K562 (cell line): ENCODE results near the gene TNFAIP3. TPM values are rescaled to one million over a fixed set of nuclear protein-coding genes. Genes with fewer than 3 reads are reported as not detected.

Experiments used
- ATAC-seq: fragments of 200-7000 bp; cut with Tn5 transposase; 3 replicates; pipeline ENCODE4 v1.9.1; 2020; ENCODE audit warnings: moderate library complexity
- BruUV-seq: library from RNA; stranded (reverse); fragments of 400-500 nt; replicated peaks from 2 replicates; lab custom pipeline; 2021; lab: Mats Ljungman, UMichigan
- CTCF ChIA-PET: fragments of 300-600 bp; formaldehyde crosslinking; extraction: SDS; loops from one replicate; lab custom pipeline; 2021; ENCODE audit warnings: low intra/inter-chr PET ratio; lab: Yijun Ruan, JAX
- POLR2A ChIA-PET: fragments of 300-600, 350-650 bp; sonication (Branson Sonifier 250); formaldehyde crosslinking; extraction: SDS; loops from one replicate; lab custom pipeline; 2021; ENCODE audit warnings: antibody characterized with exemption, inconsistent platforms; lab: Yijun Ruan, JAX
- DNase-seq, 4 experiments: peaks; one replicate each; pipeline versions ENCODE4 v3.0.0 to v3.0.0-alpha.2; 2011 to 2018; ENCODE audit warnings: low spot score in 3 of 4, mixed read lengths in 3 of 4; ENCODE audit errors: extremely low read depth in 1 of 4
- FAIRE-seq: peaks from 2 replicates; lab custom pipeline; 2011; peaks lifted over from hg19 to GRCh38; lab: Jason Lieb, UNC
- H2AFZ ChIP-seq: 2 replicates; pipeline ENCODE4 v1.6.0; 2011; ENCODE audit warnings: low read depth, low read length, control low read depth, inconsistent platforms
- H3K27ac ChIP-seq: fragments of 200-600 bp; 3 replicates; pipeline ENCODE4 v1.8.0; 2011; ENCODE audit warnings: low read depth, mild to moderate bottlenecking, control low read depth, inconsistent platforms, low read length, moderate library complexity, mixed read lengths; ENCODE audit errors: extremely low read depth
- H3K27me3 ChIP-seq, 2 experiments: fragments of 300-600 bp in 1 of 2; 2 replicates in 1 of 2; 3 replicates in 1 of 2; pipeline versions ENCODE4 v1.6.0 to v1.8.0; 2011; ENCODE audit warnings: inconsistent platforms in 2 of 2, low read length in 2 of 2, mild to moderate bottlenecking in 1 of 2, mixed read lengths in 1 of 2, moderate library complexity in 1 of 2; ENCODE audit not compliant: control insufficient read depth in 2 of 2, insufficient read depth in 2 of 2
- H3K36me3 ChIP-seq: fragments of 300-600 bp; 3 replicates; pipeline ENCODE4 v1.8.0; 2011; ENCODE audit warnings: mild to moderate bottlenecking, low read length, inconsistent platforms; ENCODE audit not compliant: control insufficient read depth, insufficient read depth
- H3K4me1 ChIP-seq, 2 experiments: fragments of 200-600 bp in 1 of 2; replicated peaks in 1 of 2; 2 replicates in 1 of 2; 3 replicates in 1 of 2; pipeline versions ENCODE4 v1.5.1 to v1.8.0; 2011; ENCODE audit warnings: inconsistent platforms in 2 of 2, low read length in 2 of 2, mild to moderate bottlenecking in 1 of 2, mixed read lengths in 1 of 2, moderate library complexity in 1 of 2; ENCODE audit not compliant: control insufficient read depth in 2 of 2, insufficient read depth in 2 of 2
- H3K4me2 ChIP-seq: 2 replicates; pipeline ENCODE4 v1.6.1; 2011; ENCODE audit warnings: low read length, control low read depth, inconsistent platforms, mixed read lengths; ENCODE audit not compliant: insufficient read depth
- H3K4me3 ChIP-seq: fragments of 200-600 bp; sonication (generic), shearing (Covaris generic); 2 replicates; pipeline ENCODE4 v1.5.1; 2016; ENCODE audit warnings: control low read depth, inconsistent platforms
- H3K79me2 ChIP-seq: fragments of 200-600 bp; 3 replicates; pipeline ENCODE4 v1.8.0; 2011; ENCODE audit warnings: low read length, inconsistent platforms; ENCODE audit not compliant: control insufficient read depth, insufficient read depth
- H3K9ac ChIP-seq, 2 experiments: 2 replicates each; pipeline versions ENCODE4 v1.6.0 to v1.6.1; 2011; ENCODE audit warnings: low read depth in 2 of 2, low read length in 2 of 2, control low read depth in 1 of 2, inconsistent platforms in 1 of 2, mild to moderate bottlenecking in 1 of 2, mixed read lengths in 1 of 2; ENCODE audit not compliant: insufficient read depth in 1 of 2
- H3K9me1 ChIP-seq: one replicate; pipeline ENCODE4 v1.6.0; 2011; ENCODE audit warnings: inconsistent platforms, mild to moderate bottlenecking, low read length, moderate library complexity; ENCODE audit not compliant: control insufficient read depth, insufficient read depth
- H3K9me3 ChIP-seq: replicated peaks from 2 replicates; pipeline ENCODE4 v1.5.1; 2011; ENCODE audit warnings: low read depth, low read length, inconsistent platforms; ENCODE audit not compliant: control insufficient read depth, insufficient read depth
- H4K20me1 ChIP-seq: replicated peaks from 2 replicates; pipeline ENCODE4 v1.6.1; 2011; ENCODE audit warnings: low read length, inconsistent platforms, mixed read lengths; ENCODE audit not compliant: control insufficient read depth, insufficient read depth
- CCNT2 ChIP-seq: IDR thresholded peaks from 2 replicates; pipeline ENCODE4 v1.6.1; 2011; ENCODE audit warnings: borderline replicate concordance, low read depth, mild to moderate bottlenecking, moderate library complexity, mixed read lengths, low read length; ENCODE audit not compliant: insufficient read length; ENCODE audit errors: extremely low read depth
- CHD4 ChIP-seq: fragments of 200-600 bp; sonication (generic); IDR thresholded peaks from 3 replicates; pipeline ENCODE4 v1.6.1; 2012; ENCODE audit warnings: low read depth, mild to moderate bottlenecking, mixed read lengths, low read length, inconsistent platforms; ENCODE audit not compliant: insufficient read depth, insufficient replicate concordance, poor library complexity, severe bottlenecking
- DPF2 ChIP-seq: fragments of 450-650 bp; IDR thresholded peaks from 2 replicates; pipeline ENCODE4 v1.6.1; 2016
- GABPB1 ChIP-seq: sonication (generic); formaldehyde crosslinking; IDR thresholded peaks from 2 replicates; pipeline ENCODE4 v1.8.0; 2022; ENCODE audit warnings: mild to moderate bottlenecking, missing genetic modification reagents
- GATA2 ChIP-seq: sonication (generic); formaldehyde crosslinking; IDR thresholded peaks from 2 replicates; pipeline ENCODE4 v1.4.0; 2020; ENCODE audit warnings: mild to moderate bottlenecking, missing genetic modification reagents
- HDAC3 ChIP-seq: fragments of 450-650 bp; IDR thresholded peaks from 2 replicates; pipeline ENCODE4 v1.6.1; 2018; ENCODE audit warnings: borderline replicate concordance, mild to moderate bottlenecking, moderate library complexity; ENCODE audit not compliant: partially characterized antibody
- MTA2 ChIP-seq: fragments of 450-650 bp; IDR thresholded peaks from 2 replicates; pipeline ENCODE4 v1.6.1; 2016; ENCODE audit warnings: low read depth
- MTA3 ChIP-seq: fragments of 450-650 bp; formaldehyde crosslinking; IDR thresholded peaks from 2 replicates; pipeline ENCODE4 v1.6.1; 2017; ENCODE audit warnings: mild to moderate bottlenecking, borderline replicate concordance
- NCOR1 ChIP-seq: fragments of 450-650 bp; IDR thresholded peaks from 2 replicates; pipeline ENCODE4 v1.6.1; 2016; ENCODE audit warnings: mild to moderate bottlenecking, moderate library complexity
- NFIC ChIP-seq: fragments of 450-650 bp; IDR thresholded peaks from 2 replicates; pipeline ENCODE4 v1.6.1; 2017; ENCODE audit warnings: mild to moderate bottlenecking, inconsistent platforms
- RCOR1 ChIP-seq, 2 experiments: IDR thresholded peaks; 2 replicates each; pipeline ENCODE4 v1.6.1; 2012; ENCODE audit warnings: low read depth in 2 of 2, low read length in 2 of 2, borderline replicate concordance in 1 of 2, improper control_type of control experiment in 1 of 2
- SAFB2 ChIP-seq: fragments of 200-400 bp; formaldehyde crosslinking; IDR thresholded peaks from 2 replicates; pipeline ENCODE4 v1.6.1; 2018; ENCODE audit warnings: borderline replicate concordance, low read length, low read depth, moderate library complexity; ENCODE audit not compliant: severe bottlenecking
- SMAD4 ChIP-seq: fragments of 250-450 bp; sonication (Bioruptor Pico); conservative IDR thresholded peaks from 2 replicates; pipeline ENCODE4 v1.8.0; 2021; ENCODE audit warnings: inconsistent platforms, mild to moderate bottlenecking, moderate library complexity
- SOX6 ChIP-seq: fragments of 450-650 bp; IDR thresholded peaks from 2 replicates; pipeline ENCODE4 v1.6.1; 2014; ENCODE audit warnings: mild to moderate bottlenecking
- SRSF3 ChIP-seq: fragments of 200-400 bp; formaldehyde crosslinking; IDR thresholded peaks from 2 replicates; pipeline ENCODE4 v1.6.1; 2016; ENCODE audit warnings: mild to moderate bottlenecking, low read length, moderate library complexity; ENCODE audit not compliant: insufficient read depth
- TBL1XR1 ChIP-seq, 2 experiments: IDR thresholded peaks; 2 replicates each; pipeline ENCODE4 v1.6.1; 2012; ENCODE audit warnings: improper control_type of control experiment in 2 of 2, low read length in 2 of 2, mild to moderate bottlenecking in 1 of 2
- ZNF395 ChIP-seq: fragments of 200-800 bp; sonication (Bioruptor generic); IDR thresholded peaks from 2 replicates; pipeline ENCODE4 v1.6.1; 2017; ENCODE audit warnings: missing genetic modification characterization, missing compliant biosample characterization
- WGBS: fragments of 100-300 bp; shearing (Covaris generic); methylation state at CpG from one replicate; pipeline ENCODE4 v1.1.6; 2016; ENCODE audit warnings: low coverage, mixed read lengths; ENCODE audit not compliant: insufficient coverage; ENCODE audit errors: missing lambda C conversion rate; 5-methylcytosine and 5-hydroxymethylcytosine counted together
- in situ Hi-C: fragments of 300-500 bp; cut with MboI; formaldehyde crosslinking; loops from 4 replicates; pipeline ENCODE4 v1.15.0; 2018; ENCODE audit warnings: inconsistent platforms, mixed read lengths
- intact Hi-C: fragments of 100-400 bp; cut with micrococcal nuclease; formaldehyde crosslinking; loops from 2 replicates; pipeline ENCODE4 v1.14.2; 2022
- polyA plus RNA-seq, 8 experiments: library from polyadenylated mRNA; depleted of rRNA in 4 of 8; stranded (reverse) in 5 of 8; unstranded in 3 of 8; fragments of >200 nt; fragmentation: Nextera tagmentation in 2 of 8; fragmentation: Illumina TruSeq in 1 of 8; extraction: Ambion mirVana in 2 of 8; extraction: Trizol in 1 of 8; gene quantifications; 2 replicates each; pipeline versions ENCODE4 v1.2.1 to v1.2.3, GENCODE V29; 2011 to 2014; ENCODE audit warnings: inconsistent platforms in 1 of 8, missing spikeins in 1 of 8
- total RNA-seq, 7 experiments: library from RNA; depleted of rRNA in 6 of 7; stranded (reverse); fragments of >200 nt in 6 of 7; fragmentation: Illumina TruSeq in 2 of 7; extraction: Trizol in 2 of 7; gene quantifications; 2 replicates each; pipeline versions ENCODE4 v1.2.1 to v1.2.3, GENCODE V29; 2011 to 2021; ENCODE audit warnings: low replicate concordance in 1 of 7
- TF ChIP-seq, protein P1 (sequence below), 2 experiments: fragments of 200-800 bp in 1 of 2; sonication (Bioruptor generic) in 1 of 2; sonication (generic) in 1 of 2; formaldehyde crosslinking in 1 of 2; IDR thresholded peaks in 1 of 2; conservative IDR thresholded peaks in 1 of 2; 2 replicates each; pipeline versions ENCODE4 v1.5.0 to v1.6.1; 2016 to 2020; ENCODE audit warnings: missing compliant biosample characterization in 1 of 2, missing genetic modification characterization in 1 of 2, missing genetic modification reagents in 1 of 2

Gene TNFAIP3
- total and polyA plus RNA-seq, 9 of the 15 experiments (the other 6 are each of a cell fraction or from before 2014, with no cell fraction given): 0.79 to 17.0 (median 6.4) TPM

DNA sequence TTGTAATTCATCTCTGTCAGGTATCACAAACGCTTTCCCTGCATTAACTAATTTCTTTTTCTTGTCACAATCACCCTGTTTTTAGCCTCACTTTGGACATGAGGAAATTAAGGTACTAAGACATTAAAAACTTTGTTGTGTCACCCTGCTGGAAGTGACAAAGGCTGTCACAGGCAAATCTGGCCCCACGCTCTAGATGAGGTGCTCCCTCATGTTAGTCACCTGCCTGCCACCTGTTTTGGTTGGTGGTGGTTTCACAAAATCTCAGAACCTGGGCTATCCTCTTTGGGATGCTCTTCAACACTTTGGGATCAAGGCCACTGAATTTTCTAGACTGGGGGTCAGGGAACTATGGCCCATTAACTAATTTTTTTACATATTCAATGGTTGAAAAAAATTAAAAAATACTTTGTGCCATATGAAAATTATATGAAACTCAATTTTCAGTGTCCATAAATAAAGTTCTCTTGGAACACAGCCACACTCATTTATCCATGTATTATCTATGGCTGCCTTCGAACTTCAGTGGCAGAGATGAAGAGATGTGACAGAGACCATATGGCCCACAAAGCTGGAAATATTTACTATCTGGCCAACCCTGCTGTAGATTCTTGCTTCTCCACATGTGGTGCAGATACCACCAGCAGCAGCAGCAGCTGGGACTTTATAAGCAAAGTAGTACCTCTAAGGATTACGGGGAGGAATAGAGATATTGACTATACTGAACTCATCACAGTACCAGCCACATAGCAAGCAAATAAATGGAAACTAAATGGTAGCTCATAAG is 16.1 kb upstream of the TNFAIP3 start:
- intact Hi-C loops: no loop called here
- H3K4me1 ChIP-seq: peaks cover 7 to 39% of the 10 kb centered on the region in 2 experiments; a peak in 4 of 5 replicates
- peaks cover 9% of the 10 kb centered on the region for H3K9me3 ChIP-seq
- H2AFZ ChIP-seq: peak overlapping the region; percentile 48; the same call in 1 of the 2 replicates
- ChIA-PET POLR2A (interaction anchor here (0.7 to 1.7 kb wide), 7 partner anchors 9 to 128 kb away, joined by 3 to 16 read pairs (median 4); no protein-coding TSS in a partner anchor), CTCF (no interaction called here)
- 0 out of 2 replicates have a peak overlapping the region, but pooled peaks have one; percentile 6 for H3K4me2 ChIP-seq
- no peak overlapping the region for H3K9ac ChIP-seq
- peak; percentile 15 for FAIRE-seq
- no peaks in the 10 kb centered on the region for H3K9me1 ChIP-seq
- in situ Hi-C loops: no loop called here
- no peaks in the 10 kb centered on the region for H3K27me3 ChIP-seq
- no peaks in the 10 kb centered on the region for H3K36me3 ChIP-seq
- BruUV-seq: no TSS peak
- H4K20me1 ChIP-seq: no peaks in the 10 kb centered on the region
- H3K79me2 ChIP-seq: no peaks in the 10 kb centered on the region
- peak in 1 of 4 experiments; percentile 70 for DNase-seq
- H3K27ac ChIP-seq: no peak overlapping the region
- WGBS: 17% methylated on average over 4 of the region's 4 CpGs
- H3K4me3 ChIP-seq: no peak overlapping the region
- ATAC-seq: peak; percentile 66
- no peak for TF ChIP-seq SRSF3
- TF ChIP-seq GABPB1 (CRISPR knock-in tag): no peak
- 0 out of 2 replicates have a peak, but pooled peaks have one; percentile 20 for TF ChIP-seq MTA3
- no peak for TF ChIP-seq ZNF395 (CRISPR knock-in tag)
- TF ChIP-seq SMAD4 (CRISPR knock-in tag): peak; percentile 65
- peak in 1 of 2 experiments; percentile 43; a peak in 1 of 4 replicates for TF ChIP-seq TBL1XR1 (IDR thresholded peaks at IDR 0.05; ENCODE audit: low read length in 2 of 2)
- TF ChIP-seq GATA2: peak; percentile 85
- peak; percentile 77 for TF ChIP-seq MTA2
- TF ChIP-seq NFIC: peak; percentile 86
- TF ChIP-seq DPF2: peak; percentile 71
- TF ChIP-seq, protein P1, sequence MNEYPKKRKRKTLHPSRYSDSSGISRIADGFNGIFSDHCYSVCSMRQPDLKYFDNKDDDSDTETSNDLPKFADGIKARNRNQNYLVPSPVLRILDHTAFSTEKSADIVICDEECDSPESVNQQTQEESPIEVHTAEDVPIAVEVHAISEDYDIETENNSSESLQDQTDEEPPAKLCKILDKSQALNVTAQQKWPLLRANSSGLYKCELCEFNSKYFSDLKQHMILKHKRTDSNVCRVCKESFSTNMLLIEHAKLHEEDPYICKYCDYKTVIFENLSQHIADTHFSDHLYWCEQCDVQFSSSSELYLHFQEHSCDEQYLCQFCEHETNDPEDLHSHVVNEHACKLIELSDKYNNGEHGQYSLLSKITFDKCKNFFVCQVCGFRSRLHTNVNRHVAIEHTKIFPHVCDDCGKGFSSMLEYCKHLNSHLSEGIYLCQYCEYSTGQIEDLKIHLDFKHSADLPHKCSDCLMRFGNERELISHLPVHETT (CRISPR knock-in tag; conservative IDR thresholded peaks at IDR 0.05 in 1 of 2, IDR thresholded peaks at IDR 0.05 in 1 of 2): peak in 1 of 2 experiments; percentile 27; a peak in 1 of 4 replicates
- peak; percentile 24 for TF ChIP-seq CCNT2
- peak; percentile 27; the same call in 1 of the 2 replicates for TF ChIP-seq SOX6
- no peak for TF ChIP-seq CHD4
- peak in 1 of 2 experiments; percentile 38; a peak in 1 of 4 replicates for TF ChIP-seq RCOR1 (IDR thresholded peaks at IDR 0.05; ENCODE audit: borderline replicate concordance in 1 of 2, low read depth in 2 of 2, low read length in 2 of 2)
- TF ChIP-seq NCOR1: peak; percentile 89
- TF ChIP-seq HDAC3: peak; percentile 61
- TF ChIP-seq SAFB2: no peak
